Measurements from ENCODE around the gene CD9. TPM values are rescaled to one million over a fixed set of nuclear protein-coding genes. Genes with fewer than 3 reads are reported as not detected.

CD9 gene
- polyA plus RNA-seq, 1 donor from 2014 or later, result not detected

DNA sequence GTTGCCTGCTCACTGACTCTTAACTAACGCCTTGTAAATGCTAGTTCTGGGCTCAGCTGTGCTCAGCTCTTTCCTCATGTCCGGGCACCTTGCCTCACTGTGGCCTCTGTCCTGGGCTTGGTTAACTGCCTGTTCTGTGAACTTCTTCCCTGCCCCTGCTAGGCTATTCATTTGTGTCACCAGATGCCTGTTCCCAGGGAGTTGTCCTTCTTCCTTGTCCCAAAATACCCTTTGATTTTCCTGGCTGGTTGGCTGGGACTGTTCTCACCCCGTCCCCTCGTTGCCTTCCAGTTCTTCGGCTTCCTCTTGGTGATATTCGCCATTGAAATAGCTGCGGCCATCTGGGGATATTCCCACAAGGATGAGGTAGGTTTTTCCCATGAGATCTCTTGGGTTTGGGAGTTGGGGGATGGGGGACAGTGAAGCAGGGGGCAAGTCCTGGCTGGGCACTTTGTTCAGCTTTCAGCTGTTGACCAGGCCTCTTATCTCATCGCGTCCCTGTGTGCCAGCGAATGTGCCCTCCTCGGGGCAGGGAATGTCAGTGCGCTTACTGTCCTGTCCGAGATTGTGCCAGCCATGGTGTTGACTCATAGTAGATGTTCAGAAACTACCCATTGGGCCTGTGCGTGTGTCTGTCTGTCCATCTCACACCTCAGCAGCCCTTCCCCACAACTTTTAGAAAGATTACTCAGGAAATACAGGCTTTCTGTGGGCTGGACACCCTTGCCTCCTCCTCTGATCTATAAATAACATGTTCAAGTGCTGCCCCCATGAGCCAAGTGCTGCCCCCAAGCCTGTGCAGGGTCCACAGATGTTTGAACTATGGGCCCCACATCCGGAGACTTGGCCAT is 33.1 kb downstream of the CD9 start:
- TF ChIP-seq EZH2 (IDR thresholded peaks at IDR 0.05; ENCODE audit: borderline replicate concordance, insufficient read depth, low read length, poor library complexity, severe bottlenecking), result no peak
- no peak for TF ChIP-seq RAD21 (conservative IDR thresholded peaks at IDR 0.05)
- TF ChIP-seq, protein P1, sequence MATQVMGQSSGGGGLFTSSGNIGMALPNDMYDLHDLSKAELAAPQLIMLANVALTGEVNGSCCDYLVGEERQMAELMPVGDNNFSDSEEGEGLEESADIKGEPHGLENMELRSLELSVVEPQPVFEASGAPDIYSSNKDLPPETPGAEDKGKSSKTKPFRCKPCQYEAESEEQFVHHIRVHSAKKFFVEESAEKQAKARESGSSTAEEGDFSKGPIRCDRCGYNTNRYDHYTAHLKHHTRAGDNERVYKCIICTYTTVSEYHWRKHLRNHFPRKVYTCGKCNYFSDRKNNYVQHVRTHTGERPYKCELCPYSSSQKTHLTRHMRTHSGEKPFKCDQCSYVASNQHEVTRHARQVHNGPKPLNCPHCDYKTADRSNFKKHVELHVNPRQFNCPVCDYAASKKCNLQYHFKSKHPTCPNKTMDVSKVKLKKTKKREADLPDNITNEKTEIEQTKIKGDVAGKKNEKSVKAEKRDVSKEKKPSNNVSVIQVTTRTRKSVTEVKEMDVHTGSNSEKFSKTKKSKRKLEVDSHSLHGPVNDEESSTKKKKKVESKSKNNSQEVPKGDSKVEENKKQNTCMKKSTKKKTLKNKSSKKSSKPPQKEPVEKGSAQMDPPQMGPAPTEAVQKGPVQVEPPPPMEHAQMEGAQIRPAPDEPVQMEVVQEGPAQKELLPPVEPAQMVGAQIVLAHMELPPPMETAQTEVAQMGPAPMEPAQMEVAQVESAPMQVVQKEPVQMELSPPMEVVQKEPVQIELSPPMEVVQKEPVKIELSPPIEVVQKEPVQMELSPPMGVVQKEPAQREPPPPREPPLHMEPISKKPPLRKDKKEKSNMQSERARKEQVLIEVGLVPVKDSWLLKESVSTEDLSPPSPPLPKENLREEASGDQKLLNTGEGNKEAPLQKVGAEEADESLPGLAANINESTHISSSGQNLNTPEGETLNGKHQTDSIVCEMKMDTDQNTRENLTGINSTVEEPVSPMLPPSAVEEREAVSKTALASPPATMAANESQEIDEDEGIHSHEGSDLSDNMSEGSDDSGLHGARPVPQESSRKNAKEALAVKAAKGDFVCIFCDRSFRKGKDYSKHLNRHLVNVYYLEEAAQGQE (IDR thresholded peaks at IDR 0.05; ENCODE audit: borderline replicate concordance), result no peak
- no peak for TF ChIP-seq POLR2AphosphoS5 (IDR thresholded peaks at IDR 0.05)
- TF ChIP-seq MXI1 (conservative IDR thresholded peaks at IDR 0.05; ENCODE audit: poor library complexity, severe bottlenecking), result no peak
- TF ChIP-seq SMC3 (conservative IDR thresholded peaks at IDR 0.05; ENCODE audit: poor library complexity), result no peak
- TF ChIP-seq TAF1 (IDR thresholded peaks at IDR 0.05; ENCODE audit: low read depth), result no peak
- TF ChIP-seq, protein P2, sequence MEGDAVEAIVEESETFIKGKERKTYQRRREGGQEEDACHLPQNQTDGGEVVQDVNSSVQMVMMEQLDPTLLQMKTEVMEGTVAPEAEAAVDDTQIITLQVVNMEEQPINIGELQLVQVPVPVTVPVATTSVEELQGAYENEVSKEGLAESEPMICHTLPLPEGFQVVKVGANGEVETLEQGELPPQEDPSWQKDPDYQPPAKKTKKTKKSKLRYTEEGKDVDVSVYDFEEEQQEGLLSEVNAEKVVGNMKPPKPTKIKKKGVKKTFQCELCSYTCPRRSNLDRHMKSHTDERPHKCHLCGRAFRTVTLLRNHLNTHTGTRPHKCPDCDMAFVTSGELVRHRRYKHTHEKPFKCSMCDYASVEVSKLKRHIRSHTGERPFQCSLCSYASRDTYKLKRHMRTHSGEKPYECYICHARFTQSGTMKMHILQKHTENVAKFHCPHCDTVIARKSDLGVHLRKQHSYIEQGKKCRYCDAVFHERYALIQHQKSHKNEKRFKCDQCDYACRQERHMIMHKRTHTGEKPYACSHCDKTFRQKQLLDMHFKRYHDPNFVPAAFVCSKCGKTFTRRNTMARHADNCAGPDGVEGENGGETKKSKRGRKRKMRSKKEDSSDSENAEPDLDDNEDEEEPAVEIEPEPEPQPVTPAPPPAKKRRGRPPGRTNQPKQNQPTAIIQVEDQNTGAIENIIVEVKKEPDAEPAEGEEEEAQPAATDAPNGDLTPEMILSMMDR (IDR thresholded peaks at IDR 0.05; ENCODE audit: poor library complexity, severe bottlenecking), result no peak
- no peak for TF ChIP-seq EP300 (conservative IDR thresholded peaks at IDR 0.05; ENCODE audit: poor library complexity, severe bottlenecking)
- Histone ChIP-seq H3K9me3 (ENCODE audit: low read length) (no peaks in the 10 kb centered on the region), H4K20me1 (ENCODE audit: insufficient read depth) (no peaks in the 10 kb centered on the region), H3K4me3 (ENCODE audit: low read length) (no peak overlapping the region), H3K4me2 (ENCODE audit: low read length) (no peak overlapping the region), H3K9me2 (ENCODE audit: insufficient read depth, low read length) (no peaks in the 10 kb centered on the region), H3K36me3 (ENCODE audit: insufficient read depth, low read length) (no peaks in the 10 kb centered on the region), H3F3A (ENCODE audit: insufficient read depth, low read length, poor library complexity, severe bottlenecking) (no peaks in the 10 kb centered on the region), H3K27ac (ENCODE audit: low read length) (no peak overlapping the region), H3K27me3 (ENCODE audit: insufficient read depth, low read depth, low read length) (no peaks in the 10 kb centered on the region), H3K9ac (ENCODE audit: low read length) (no peak overlapping the region), H2AFZ (ENCODE audit: low read depth, low read length) (no peak overlapping the region), H3K79me2 (replicated peaks; ENCODE audit: insufficient read depth, low read length) (no peaks in the 10 kb centered on the region)

DNA sequence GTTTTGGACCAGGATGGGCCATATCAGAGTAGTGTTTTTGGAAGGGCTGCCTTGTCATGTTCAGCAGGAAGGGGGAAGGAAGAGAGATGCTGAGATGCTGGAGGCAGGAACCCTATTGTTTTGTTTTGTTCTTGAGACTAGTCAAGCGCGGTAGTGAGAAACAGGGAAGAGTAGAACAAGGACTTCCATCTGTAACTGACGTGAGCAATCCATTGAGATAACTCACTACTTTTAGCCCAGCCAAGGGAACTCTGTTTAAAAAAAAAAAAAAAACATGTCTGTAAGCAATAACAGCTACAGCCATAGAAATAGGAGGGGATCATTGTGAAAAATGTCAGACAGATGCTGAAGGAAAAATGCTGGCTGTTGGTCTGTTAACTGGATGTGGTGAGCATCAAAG is 34.0 kb downstream of the CD9 start:
- Histone ChIP-seq H3K27me3 (ENCODE audit: insufficient read depth, low read depth, low read length) (no peaks in the 10 kb centered on the region), H3K27ac (ENCODE audit: low read length) (no peak overlapping the region), H3K4me3 (ENCODE audit: low read length) (no peak overlapping the region), H2AFZ (ENCODE audit: low read depth, low read length) (no peak overlapping the region), H3K9me2 (ENCODE audit: insufficient read depth, low read length) (no peaks in the 10 kb centered on the region), H3K4me2 (ENCODE audit: low read length) (no peak overlapping the region), H3K36me3 (ENCODE audit: insufficient read depth, low read length) (no peaks in the 10 kb centered on the region), H4K20me1 (ENCODE audit: insufficient read depth) (no peaks in the 10 kb centered on the region), H3F3A (ENCODE audit: insufficient read depth, low read length, poor library complexity, severe bottlenecking) (no peaks in the 10 kb centered on the region), H3K9ac (ENCODE audit: low read length) (no peak overlapping the region), H3K79me2 (replicated peaks; ENCODE audit: insufficient read depth, low read length) (no peaks in the 10 kb centered on the region), H3K9me3 (ENCODE audit: low read length) (no peaks in the 10 kb centered on the region)
- no peak for TF ChIP-seq MXI1 (conservative IDR thresholded peaks at IDR 0.05; ENCODE audit: poor library complexity, severe bottlenecking)
- TF ChIP-seq, protein P2 (IDR thresholded peaks at IDR 0.05; ENCODE audit: poor library complexity, severe bottlenecking), result no peak
- TF ChIP-seq EP300 (conservative IDR thresholded peaks at IDR 0.05; ENCODE audit: poor library complexity, severe bottlenecking), result no peak
- no peak for TF ChIP-seq TAF1 (IDR thresholded peaks at IDR 0.05; ENCODE audit: low read depth)
- TF ChIP-seq POLR2AphosphoS5 (IDR thresholded peaks at IDR 0.05), result no peak
- no peak for TF ChIP-seq SMC3 (conservative IDR thresholded peaks at IDR 0.05; ENCODE audit: poor library complexity)
- no peak for TF ChIP-seq RAD21 (conservative IDR thresholded peaks at IDR 0.05)
- TF ChIP-seq EZH2 (IDR thresholded peaks at IDR 0.05; ENCODE audit: borderline replicate concordance, insufficient read depth, low read length, poor library complexity, severe bottlenecking), result no peak
- TF ChIP-seq, protein P1 (IDR thresholded peaks at IDR 0.05; ENCODE audit: borderline replicate concordance), result no peak
